Neutrophil (primary cell): ENCODE data around the gene JARID2.

Source experiments
- H3K27ac ChIP-seq: fragments of 200-600 bp; sonication (generic); 2 replicates; pipeline ENCODE4 v1.5.1; 2016; ENCODE audit warnings: mild to moderate bottlenecking, moderate library complexity
- H3K27me3 ChIP-seq: fragments of 200-600 bp; sonication (generic); 2 replicates; pipeline ENCODE4 v1.6.0; 2016; ENCODE audit warnings: mild to moderate bottlenecking
- H3K36me3 ChIP-seq: fragments of 200-600 bp; sonication (generic); 2 replicates; pipeline ENCODE4 v1.5.1; 2017
- H3K4me1 ChIP-seq, 2 experiments: fragments of 200-600 bp in 1 of 2; sonication (generic) in 1 of 2; 1 replicate in 1 of 2; 2 replicates in 1 of 2; pipeline versions ENCODE4 v1.5.1 to v1.6.1; 2013 to 2016; ENCODE audit warnings: low read depth in 1 of 2, low read length in 1 of 2, mild to moderate bottlenecking in 1 of 2, moderate library complexity in 1 of 2; ENCODE audit not compliant: control insufficient read depth in 1 of 2, insufficient read depth in 1 of 2
- H3K4me3 ChIP-seq, 2 experiments: fragments of 200-600 bp in 1 of 2; sonication (generic) in 1 of 2; 1 replicate in 1 of 2; 2 replicates in 1 of 2; pipeline ENCODE4 v1.5.1; 2013 to 2016; ENCODE audit warnings: low read depth in 1 of 2, low read length in 1 of 2, mild to moderate bottlenecking in 1 of 2, moderate library complexity in 1 of 2
- H3K9me3 ChIP-seq: fragments of 200-600 bp; sonication (generic); 2 replicates; pipeline ENCODE4 v1.5.1; 2016
- CTCF ChIP-seq: fragments of 200-600 bp; sonication (generic); IDR thresholded peaks from 2 replicates; pipeline ENCODE4 v1.5.1; 2016; ENCODE audit warnings: antibody characterized with exemption

The JARID2 gene

GRCh38 chr6:15547400-15547799, 301.5 kb downstream of the JARID2 start:
- H3K27ac ChIP-seq, result no peak overlapping the region

DNA sequence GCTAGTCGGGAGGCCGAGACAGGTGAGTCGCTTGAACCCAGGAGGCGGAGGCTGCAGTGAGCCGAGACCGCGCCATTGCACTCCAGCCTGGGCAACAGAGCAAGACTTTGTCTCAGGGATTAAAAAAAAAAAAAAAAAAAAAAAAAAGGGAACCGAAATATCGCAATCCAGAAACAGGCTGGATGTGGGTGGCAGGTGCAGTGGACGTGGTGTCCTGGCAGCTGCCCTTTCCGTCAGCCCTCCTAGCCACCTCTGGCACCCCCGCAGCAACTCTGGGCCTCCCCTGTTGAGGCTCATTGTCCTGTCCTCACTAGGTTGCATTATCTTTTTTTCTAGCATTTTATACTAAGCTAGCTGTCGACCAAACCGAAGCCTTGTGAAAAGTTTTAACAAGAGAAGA, 303.5 kb downstream of the JARID2 start:
- H3K4me1 ChIP-seq, result no peaks in the 10 kb centered on the region
- H3K36me3 ChIP-seq, result no peaks in the 10 kb centered on the region
- H3K27me3 ChIP-seq, result no peaks in the 10 kb centered on the region
- H3K4me3 ChIP-seq, result no peak overlapping the region
- TF ChIP-seq CTCF, result no peak
- H3K27ac ChIP-seq, result no peak overlapping the region
- H3K9me3 ChIP-seq, result no peaks in the 10 kb centered on the region

More at GRCh38 chr6:15547400-15547799, 301.5 kb downstream of the JARID2 start:
- H3K4me3 ChIP-seq, result no peak overlapping the region
- H3K9me3 ChIP-seq, result no peaks in the 10 kb centered on the region
- no peaks in the 10 kb centered on the region for H3K27me3 ChIP-seq
- no peak for TF ChIP-seq CTCF
- H3K4me1 ChIP-seq, result peaks cover 13 to 14% of the 10 kb centered on the region in 2 experiments
- no peaks in the 10 kb centered on the region for H3K36me3 ChIP-seq

GRCh38 chr6:15550546-15551123, 304.8 kb downstream of the JARID2 start:
- TF ChIP-seq CTCF, result no peak
- no peaks in the 10 kb centered on the region for H3K9me3 ChIP-seq
- H3K4me3 ChIP-seq, result no peak overlapping the region
- H3K27me3 ChIP-seq, result no peaks in the 10 kb centered on the region
- H3K27ac ChIP-seq, result no peak overlapping the region
- H3K36me3 ChIP-seq, result no peaks in the 10 kb centered on the region
- no peaks in the 10 kb centered on the region for H3K4me1 ChIP-seq

- no peak for TF ChIP-seq CTCF
- Histone ChIP-seq H3K4me3 (no peak overlapping the region), H3K36me3 (no peaks in the 10 kb centered on the region), H3K27me3 (no peaks in the 10 kb centered on the region), H3K9me3 (no peaks in the 10 kb centered on the region), H3K27ac (no peak overlapping the region), H3K4me1 (no peaks in the 10 kb centered on the region)
Observed at GRCh38 chr6:15551262-15551661, 305.4 kb downstream of the JARID2 start.

- no peaks in the 10 kb centered on the region for H3K9me3 ChIP-seq
- no peak overlapping the region for H3K4me3 ChIP-seq
- no peak for TF ChIP-seq CTCF
- H3K27me3 ChIP-seq, result no peaks in the 10 kb centered on the region
- no peaks in the 10 kb centered on the region for H3K4me1 ChIP-seq
- H3K27ac ChIP-seq, result no peak overlapping the region
- H3K36me3 ChIP-seq, result no peaks in the 10 kb centered on the region
Observed at GRCh38 chr6:15551798-15552197, 305.9 kb downstream of the JARID2 start.

DNA sequence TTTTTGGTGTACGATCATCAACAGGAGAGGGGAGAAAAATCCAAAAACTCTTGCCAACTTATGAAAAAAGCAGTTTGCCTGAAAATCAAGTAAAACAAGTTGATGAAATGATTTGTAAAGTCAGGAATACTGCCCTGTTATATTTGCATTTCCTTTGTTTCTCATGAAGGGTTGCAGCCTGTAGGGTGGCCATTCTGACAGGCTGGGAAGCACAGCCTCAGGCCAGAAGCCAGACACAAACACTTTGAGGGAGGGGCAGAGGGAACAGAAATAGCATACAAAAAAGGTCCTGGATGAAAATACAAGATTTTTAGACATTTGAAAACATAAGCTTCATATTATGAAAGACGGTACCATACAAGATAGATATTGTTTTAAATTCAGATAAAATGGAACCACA, 307.2 kb downstream of the JARID2 start:
- no peaks in the 10 kb centered on the region for H3K36me3 ChIP-seq
- no peaks in the 10 kb centered on the region for H3K4me1 ChIP-seq
- no peak overlapping the region for H3K27ac ChIP-seq
- H3K27me3 ChIP-seq, result no peaks in the 10 kb centered on the region
- TF ChIP-seq CTCF, result no peak
- no peaks in the 10 kb centered on the region for H3K9me3 ChIP-seq
- H3K4me3 ChIP-seq, result no peak overlapping the region
